Measurements from ENCODE around the gene ZDHHC12. TPM values are rescaled to one million over a fixed set of nuclear protein-coding genes. Genes with fewer than 3 reads are reported as not detected.

Gene ZDHHC12
- total and polyA plus RNA-seq, 2 of the 8 experiments (the other 6 are each of a cell fraction or from before 2014, with no cell fraction given) = 35.0 to 93.8 TPM

DNA sequence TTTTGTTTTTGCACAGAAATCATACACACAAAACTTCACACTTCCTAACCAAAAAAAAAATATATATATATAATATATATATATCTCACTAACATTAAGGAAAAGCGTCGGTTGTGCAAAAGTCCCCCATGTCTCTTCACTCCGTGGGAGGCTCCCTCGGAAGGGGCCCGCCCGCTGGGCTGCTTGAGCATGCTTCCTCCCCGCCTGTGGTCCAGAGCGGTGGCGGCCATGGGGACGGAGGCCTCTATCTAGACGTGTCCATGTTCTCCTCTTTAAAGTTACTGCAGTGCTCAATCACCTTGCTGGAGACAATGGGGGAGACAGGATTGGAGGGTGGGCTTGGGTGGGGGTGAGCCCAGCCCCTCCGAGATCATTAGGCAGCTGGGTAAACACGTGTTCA, 7.2 kb upstream of the ZDHHC12 start:
- H3K36me3 ChIP-seq (ENCODE audit: control insufficient read depth in 2 of 4, insufficient read depth in 4 of 4, low read length in 3 of 4) = peaks cover 0 to 2% (median under 1%) of the 10 kb centered on the region in 4 experiments; a peak in 1 of 8 replicates
- H3K9ac ChIP-seq (replicated peaks in 1 of 4; ENCODE audit: extremely low read depth in 1 of 4, low read depth in 3 of 4, low read length in 3 of 4) = no peak overlapping the region
- no peak overlapping the region for H2AK5ac ChIP-seq (ENCODE audit: low read depth, low read length)
- DNase-seq (ENCODE audit: low read depth in 1 of 2, low spot score in 2 of 2) = no peak
- no peak overlapping the region for H2AFZ ChIP-seq (ENCODE audit: low read length)
- H3K27ac ChIP-seq (ENCODE audit: low read depth, low read length) = no peak overlapping the region
- H4K20me1 ChIP-seq (replicated peaks in 1 of 2; ENCODE audit: control insufficient read depth in 1 of 2, insufficient read depth in 2 of 2, low read length in 2 of 2) = no peaks in the 10 kb centered on the region
- H3K4ac ChIP-seq (replicated peaks; ENCODE audit: insufficient read length, low read depth, low read length) = no peak overlapping the region
- H4K8ac ChIP-seq (ENCODE audit: extremely low read depth, insufficient read depth, low read length) = no peak overlapping the region
- no peak overlapping the region for H3K56ac ChIP-seq (replicated peaks; ENCODE audit: insufficient read length, low read depth, low read length)
- CTCF ChIA-PET (ENCODE audit: partially characterized antibody) = interaction anchor here (1.1 to 6.5 kb wide), 2 partner anchors 15 to 83 kb away, joined by 3 to 104 read pairs; no protein-coding TSS in a partner anchor
- H2BK20ac ChIP-seq (ENCODE audit: low read length) = no peak overlapping the region
- TF ChIP-seq BRCA1 (IDR thresholded peaks at IDR 0.05; ENCODE audit: low read depth, low read length) (no peak), KDM1A (IDR thresholded peaks at IDR 0.05; ENCODE audit: borderline replicate concordance, low read length) (no peak), SRF (IDR thresholded peaks at IDR 0.05; ENCODE audit: low read depth, low read length) (no peak), JUN (IDR thresholded peaks at IDR 0.05; ENCODE audit: low read depth, low read length) (no peak), GTF2F1 (IDR thresholded peaks at IDR 0.05; ENCODE audit: borderline replicate concordance, low read depth, low read length) (no peak), RBBP5 (IDR thresholded peaks at IDR 0.05; ENCODE audit: borderline replicate concordance, low read depth, low read length) (no peak), CREB1 (IDR thresholded peaks at IDR 0.05) (no peak), SP1 (IDR thresholded peaks at IDR 0.05; ENCODE audit: low read depth, low read length) (no peak), TEAD4 (IDR thresholded peaks at IDR 0.05; ENCODE audit: low read depth, low read length) (no peak), RFX5 (IDR thresholded peaks at IDR 0.05; ENCODE audit: borderline replicate concordance, low read depth, low read length) (no peak)
- TF ChIP-seq, protein P1, sequence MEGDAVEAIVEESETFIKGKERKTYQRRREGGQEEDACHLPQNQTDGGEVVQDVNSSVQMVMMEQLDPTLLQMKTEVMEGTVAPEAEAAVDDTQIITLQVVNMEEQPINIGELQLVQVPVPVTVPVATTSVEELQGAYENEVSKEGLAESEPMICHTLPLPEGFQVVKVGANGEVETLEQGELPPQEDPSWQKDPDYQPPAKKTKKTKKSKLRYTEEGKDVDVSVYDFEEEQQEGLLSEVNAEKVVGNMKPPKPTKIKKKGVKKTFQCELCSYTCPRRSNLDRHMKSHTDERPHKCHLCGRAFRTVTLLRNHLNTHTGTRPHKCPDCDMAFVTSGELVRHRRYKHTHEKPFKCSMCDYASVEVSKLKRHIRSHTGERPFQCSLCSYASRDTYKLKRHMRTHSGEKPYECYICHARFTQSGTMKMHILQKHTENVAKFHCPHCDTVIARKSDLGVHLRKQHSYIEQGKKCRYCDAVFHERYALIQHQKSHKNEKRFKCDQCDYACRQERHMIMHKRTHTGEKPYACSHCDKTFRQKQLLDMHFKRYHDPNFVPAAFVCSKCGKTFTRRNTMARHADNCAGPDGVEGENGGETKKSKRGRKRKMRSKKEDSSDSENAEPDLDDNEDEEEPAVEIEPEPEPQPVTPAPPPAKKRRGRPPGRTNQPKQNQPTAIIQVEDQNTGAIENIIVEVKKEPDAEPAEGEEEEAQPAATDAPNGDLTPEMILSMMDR (IDR thresholded peaks at IDR 0.05; ENCODE audit: control extremely low read depth in 1 of 3, insufficient read depth in 1 of 3, low read depth in 1 of 3, low read length in 3 of 3) = no peak
- H3K9me3 ChIP-seq (ENCODE audit: insufficient read depth in 2 of 2, low read depth in 1 of 2, low read length in 1 of 2) = no peaks in the 10 kb centered on the region
- no peak overlapping the region for H3K23ac ChIP-seq (ENCODE audit: insufficient read length)
- H2BK120ac ChIP-seq (replicated peaks; ENCODE audit: low read depth, low read length) = no peak overlapping the region
- H2BK12ac ChIP-seq (ENCODE audit: low read depth, low read length) = no peak overlapping the region
- POLR2A ChIA-PET (ENCODE audit: partially characterized antibody) = interaction anchor here (0.9 kb wide), 2 partner anchors 41 to 47 kb away, joined by 3 to 4 read pairs; no protein-coding TSS in a partner anchor
- H3K18ac ChIP-seq (ENCODE audit: extremely low read depth, low read length) = no peak overlapping the region
- H4K5ac ChIP-seq (ENCODE audit: insufficient read length, low read depth, low read length) = no peak overlapping the region
- peaks cover 2% of the 10 kb centered on the region; the same call in 1 of the 2 replicates for H3K79me1 ChIP-seq (ENCODE audit: low read depth, low read length)
- peaks cover 3% of the 10 kb centered on the region; the same call in 1 of the 2 replicates for H3K23me2 ChIP-seq (ENCODE audit: low read depth, low read length)
- 97% methylated on average over 12 of the region's 13 CpGs; no CpG with 5 or more reads in 1 of the 2 experiments for WGBS, 2 experiments (ENCODE audit: extremely low coverage in 1 of 2, insufficient coverage in 1 of 2, insufficient read length in 1 of 2, insufficient replicate concordance in 2 of 2, low coverage in 1 of 2, low lambda C conversion rate in 2 of 2, missing lambda C conversion rate in 1 of 2)
- H3K27me3 ChIP-seq (replicated peaks in 1 of 4; ENCODE audit: control insufficient read depth in 3 of 4, extremely low read depth in 1 of 4, insufficient read depth in 3 of 4, low read length in 3 of 4) = no peaks in the 10 kb centered on the region
- H3K4me2 ChIP-seq (ENCODE audit: insufficient read depth in 1 of 2, low read depth in 2 of 2, low read length in 2 of 2) = no peak overlapping the region
- no peaks in the 10 kb centered on the region for H3K79me2 ChIP-seq (ENCODE audit: control insufficient read depth in 1 of 2, insufficient read depth in 2 of 2, low read length in 2 of 2)
- H3K4me1 ChIP-seq (replicated peaks in 1 of 4; ENCODE audit: control insufficient read depth in 3 of 4, insufficient read depth in 4 of 4, low read length in 3 of 4) = peaks cover 0 to 1% (median 0%) of the 10 kb centered on the region in 4 experiments; a peak in 1 of 7 replicates
- no peak for FAIRE-seq
- H4K91ac ChIP-seq (replicated peaks; ENCODE audit: insufficient read length, low read length) = no peak overlapping the region
- H3K4me3 ChIP-seq (ENCODE audit: extremely low read depth in 1 of 4, insufficient read depth in 2 of 4, low read depth in 3 of 4, low read length in 4 of 4) = no peak overlapping the region
- no peak overlapping the region for H2BK5ac ChIP-seq (ENCODE audit: low read depth, low read length)
- H2BK15ac ChIP-seq (ENCODE audit: low read length) = no peak overlapping the region
- H3K14ac ChIP-seq (ENCODE audit: insufficient read length) = no peak overlapping the region

Data from H1 (cell line).